ENCODE measurements around the gene MPI. TPM values are rescaled to one million over a fixed set of nuclear protein-coding genes. Genes with fewer than 3 reads are reported as not detected.
A peak's percentile ranks its signal among the peaks of the same experiment; 100 is the strongest.

Gene MPI
- total RNA-seq, 4 donors from 2014 or later = 52.0 to 221 (median 174) TPM

DNA sequence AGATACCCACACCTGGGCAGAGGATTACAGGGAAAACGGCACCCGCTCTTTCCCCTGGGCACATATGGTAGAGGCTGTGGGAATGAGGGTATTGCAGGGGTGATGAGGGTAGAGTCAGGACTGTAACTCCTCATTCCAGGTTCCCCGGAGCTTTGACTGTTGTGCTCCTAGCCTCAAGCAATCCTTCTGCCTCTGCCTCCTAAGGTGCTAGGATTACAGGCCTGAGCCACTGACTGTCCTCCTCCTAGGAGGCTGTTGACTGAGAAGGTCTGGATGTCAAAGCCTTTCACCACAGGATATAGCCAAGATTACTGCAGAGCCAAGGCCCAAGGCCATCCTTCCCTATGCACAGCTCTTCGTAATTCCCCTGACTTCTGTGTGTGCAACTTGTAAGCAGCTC, 1.1 kb upstream of the MPI start:
- H3K9me3 ChIP-seq = no peaks in the 10 kb centered on the region
- H3K4me3 ChIP-seq = no peak overlapping the region
- no peaks in the 10 kb centered on the region for H3K27me3 ChIP-seq
- TF ChIP-seq CTCF (IDR thresholded peaks at IDR 0.05) (no peak), POLR2A (IDR thresholded peaks at IDR 0.05) (no peak)
- DNase-seq = peak in 1 of 3 donors; percentile 33
- H3K4me1 ChIP-seq = peaks cover 0 to 40% (median 7%) of the 10 kb centered on the region in 4 donors
- peaks cover 0 to 13% (median 0%) of the 10 kb centered on the region in 3 donors for H3K36me3 ChIP-seq
- H3K27ac ChIP-seq = no peak overlapping the region

- H3K9me3 ChIP-seq = no peaks in the 10 kb centered on the region
- H3K36me3 ChIP-seq = peaks cover 0 to 13% (median 0%) of the 10 kb centered on the region in 3 donors
- H3K27ac ChIP-seq = peak overlapping the region; percentile 71 to 90 (median 86)
- H3K4me3 ChIP-seq = peak overlapping the region; percentile 61 to 89 (median 75)
- H3K27me3 ChIP-seq = no peaks in the 10 kb centered on the region
- no peak for TF ChIP-seq POLR2A (IDR thresholded peaks at IDR 0.05)
- no peak for TF ChIP-seq CTCF (IDR thresholded peaks at IDR 0.05)
- DNase-seq = peak in 1 of 3 donors; percentile 61
- H3K4me1 ChIP-seq = peaks cover 0 to 40% (median 7%) of the 10 kb centered on the region in 4 donors
These were observed 406 bp upstream of the MPI start for GRCh38 chr15:74889390-74889882.

GRCh38 chr15:74890665-74890960, 771 bp downstream of the MPI start:
- Histone ChIP-seq H3K4me3 (peak overlapping the region; percentile 61 to 89 (median 75)), H3K27me3 (no peaks in the 10 kb centered on the region), H3K4me1 (peaks cover 0 to 40% (median 7%) of the 10 kb centered on the region in 4 donors), H3K9me3 (no peaks in the 10 kb centered on the region), H3K36me3 (peaks cover 0 to 13% (median 0%) of the 10 kb centered on the region in 3 donors), H3K27ac (peak overlapping the region; percentile 71 to 90 (median 86))
- DNase-seq = no peak
- TF ChIP-seq POLR2A (IDR thresholded peaks at IDR 0.05) (no peak), CTCF (IDR thresholded peaks at IDR 0.05) (no peak)

- peak in 2 of 3 donors; percentile 89 to 92 for DNase-seq
- Histone ChIP-seq H3K9me3 (no peaks in the 10 kb centered on the region), H3K36me3 (peaks cover 0 to 19% (median 0%) of the 10 kb centered on the region in 3 donors), H3K4me3 (peak overlapping the region in 1 of 4 donors; percentile 14), H3K27me3 (no peaks in the 10 kb centered on the region), H3K4me1 (peaks cover 0 to 40% (median 7%) of the 10 kb centered on the region in 4 donors), H3K27ac (peak overlapping the region in 3 of 4 donors; percentile 71 to 90 (median 85))
- TF ChIP-seq POLR2A (IDR thresholded peaks at IDR 0.05) (peak in 1 of 2 donors; percentile 39), CTCF (IDR thresholded peaks at IDR 0.05) (no peak)
These were observed 1.6 kb downstream of the MPI start for GRCh38 chr15:74891469-74891868.

DNA sequence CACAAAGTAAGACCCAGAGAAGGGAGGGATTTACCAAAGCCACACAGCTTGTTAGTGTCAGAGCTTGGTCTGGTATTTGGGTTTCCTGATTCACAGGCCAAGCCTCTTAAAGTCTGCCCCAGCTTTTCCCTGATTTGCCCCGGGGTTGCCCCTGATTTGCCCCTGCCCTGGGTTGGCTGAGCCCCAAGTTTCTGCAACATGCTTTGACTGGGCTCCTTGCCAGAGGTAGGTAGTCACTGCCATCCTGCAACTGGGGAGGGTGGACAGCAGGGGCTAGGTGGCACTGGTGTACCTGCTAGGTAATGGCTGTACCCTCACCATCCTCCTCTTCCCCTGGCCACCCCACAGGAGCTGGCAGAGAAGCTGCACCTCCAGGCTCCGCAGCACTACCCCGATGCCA, 2.5 kb downstream of the MPI start:
- H3K4me3 ChIP-seq = no peak overlapping the region
- H3K9me3 ChIP-seq = no peaks in the 10 kb centered on the region
- peaks cover 0 to 40% (median 7%) of the 10 kb centered on the region in 4 donors for H3K4me1 ChIP-seq
- DNase-seq = peak in 2 of 3 donors; percentile 64 to 69
- TF ChIP-seq POLR2A (IDR thresholded peaks at IDR 0.05) (no peak), CTCF (IDR thresholded peaks at IDR 0.05) (peak in 3 of 6 experiments; percentile 21 to 26 (median 25))
- H3K27ac ChIP-seq = peak overlapping the region in 2 of 4 donors; percentile 75 to 90
- H3K27me3 ChIP-seq = no peaks in the 10 kb centered on the region
- peaks cover 0 to 22% (median 0%) of the 10 kb centered on the region in 3 donors for H3K36me3 ChIP-seq

All from Peyer's patch (tissue), 4 donors.